GM12878 (cell line): ENCODE measurements around the gene ATL2. TPM values are rescaled to one million over a fixed set of nuclear protein-coding genes. Genes with fewer than 3 reads are reported as not detected.

Source experiments
- ATAC-seq: fragments of 200-7000 bp; cut with Tn5 transposase; 3 replicates; pipeline ENCODE4 v1.9.1; 2020; ENCODE audit warnings: mild to moderate bottlenecking, moderate library complexity
- BruUV-seq: library from RNA; stranded (reverse); fragments of 400-500 nt; replicated peaks from 2 replicates; lab custom pipeline; 2021; lab: Mats Ljungman, UMichigan
- CTCF ChIA-PET: fragments of 300-600 bp; sonication (Branson Sonifier 250); formaldehyde crosslinking; extraction: SDS; loops from one replicate; lab custom pipeline; 2021; ENCODE audit warnings: inconsistent platforms; lab: Yijun Ruan, JAX
- POLR2A ChIA-PET: fragments of 350-600 bp; formaldehyde crosslinking; extraction: SDS; loops from one replicate; lab custom pipeline; 2021; ENCODE audit warnings: inconsistent platforms; lab: Charles Lee
- RAD21 ChIA-PET: fragments of 300-600 bp; sonication (Branson Sonifier 250); formaldehyde crosslinking; loops from one replicate; lab custom pipeline; 2023; ENCODE audit warnings: antibody characterized with exemption; ENCODE audit not compliant: unreplicated experiment; lab: Charles Lee
- SMC1A ChIA-PET: fragments of 300-600 bp; sonication (Branson Sonifier 250); formaldehyde crosslinking; loops from one replicate; lab custom pipeline; 2023; ENCODE audit not compliant: unreplicated experiment, uncharacterized antibody; lab: Charles Lee
- DNase-seq: peaks from one replicate; pipeline ENCODE4 v3.0.0-alpha.2; 2011; ENCODE audit warnings: low read depth, low spot score
- FAIRE-seq: peaks from 3 replicates; lab custom pipeline; 2011; peaks lifted over from hg19 to GRCh38; lab: Jason Lieb, UNC
- H2AFZ ChIP-seq: 2 replicates; pipeline ENCODE4 v1.6.0; 2011; ENCODE audit warnings: low read depth, low read length, control low read depth; ENCODE audit not compliant: control insufficient read depth
- H3K27ac ChIP-seq: 2 replicates; pipeline ENCODE4 v1.5.1; 2011; ENCODE audit warnings: control low read depth; ENCODE audit not compliant: control insufficient read depth, insufficient read depth
- H3K27me3 ChIP-seq, 2 experiments: replicated peaks in 1 of 2; 2 replicates each; pipeline versions ENCODE4 v1.6.0 to v1.6.1; 2011; ENCODE audit warnings: low read length in 1 of 2; ENCODE audit not compliant: control insufficient read depth in 2 of 2, insufficient read depth in 2 of 2
- H3K36me3 ChIP-seq, 2 experiments: 2 replicates each; pipeline ENCODE4 v1.5.1; 2011; ENCODE audit warnings: low read length in 1 of 2; ENCODE audit not compliant: control insufficient read depth in 2 of 2, insufficient read depth in 2 of 2
- H3K4me1 ChIP-seq: 2 replicates; pipeline ENCODE4 v1.6.1; 2011; ENCODE audit warnings: mild to moderate bottlenecking, low read length, moderate library complexity, mixed read lengths; ENCODE audit not compliant: control insufficient read depth, insufficient read depth
- H3K4me2 ChIP-seq: 2 replicates; pipeline ENCODE4 v1.6.0; 2011; ENCODE audit warnings: control low read depth; ENCODE audit not compliant: control insufficient read depth, insufficient read depth
- H3K4me3 ChIP-seq: fragments of 200-600 bp; sonication (generic); 2 replicates; pipeline ENCODE4 v1.5.1; 2016
- H3K79me2 ChIP-seq: 2 replicates; pipeline ENCODE4 v1.6.0; 2011; ENCODE audit warnings: low read length; ENCODE audit not compliant: control insufficient read depth, insufficient read depth
- H3K9ac ChIP-seq: 2 replicates; pipeline ENCODE4 v1.8.0; 2011; ENCODE audit warnings: low read length, control low read depth, mixed read lengths; ENCODE audit not compliant: control insufficient read depth, insufficient read depth
- H3K9me3 ChIP-seq: replicated peaks from 3 replicates; pipeline ENCODE4 v1.5.1; 2011; ENCODE audit warnings: mild to moderate bottlenecking, low read length; ENCODE audit not compliant: control insufficient read depth, insufficient read depth
- H4K20me1 ChIP-seq: 2 replicates; pipeline ENCODE4 v1.6.0; 2011; ENCODE audit not compliant: control insufficient read depth, insufficient read depth
- HDGF ChIP-seq: fragments of 450-650 bp; IDR thresholded peaks from 2 replicates; pipeline ENCODE4 v1.6.1; 2016; ENCODE audit warnings: antibody characterized with exemption
- IRF5 ChIP-seq: fragments of 450-650 bp; IDR thresholded peaks from 2 replicates; pipeline ENCODE4 v1.6.1; 2017; ENCODE audit warnings: borderline replicate concordance
- MTA2 ChIP-seq: fragments of 450-650 bp; IDR thresholded peaks from 2 replicates; pipeline ENCODE4 v1.6.1; 2016; ENCODE audit warnings: low read depth, mild to moderate bottlenecking, moderate library complexity
- NFYA ChIP-seq: IDR thresholded peaks from 2 replicates; pipeline ENCODE4 v1.6.1; 2011; ENCODE audit warnings: low read depth, mild to moderate bottlenecking, low read length, improper control_type of control experiment, borderline replicate concordance
- NR2C1 ChIP-seq: fragments of 450-650 bp; IDR thresholded peaks from 2 replicates; pipeline ENCODE4 v1.6.1; 2017; ENCODE audit warnings: antibody characterized with exemption, mild to moderate bottlenecking, moderate library complexity
- RCOR1 ChIP-seq: conservative IDR thresholded peaks from 2 replicates; pipeline ENCODE4 v1.6.1; 2012; ENCODE audit warnings: low read depth, low read length, improper control_type of control experiment
- STAT3 ChIP-seq: IDR thresholded peaks from 2 replicates; pipeline ENCODE4 v1.6.1; 2011; ENCODE audit warnings: low read depth, low read length, improper control_type of control experiment
- ZNF274 ChIP-seq: IDR thresholded peaks from one replicate; pipeline ENCODE4 v1.8.0; 2011; ENCODE audit not compliant: insufficient read length, insufficient read depth
- WGBS: methylation state at CpG from one replicate; pipeline ENCODE4 v1.1.6; 2016; ENCODE audit warnings: low lambda C conversion rate; ENCODE audit not compliant: insufficient replicate concordance, insufficient coverage; ENCODE audit errors: missing lambda C conversion rate; 5-methylcytosine and 5-hydroxymethylcytosine counted together
- in situ Hi-C: fragments of 300-500 bp; cut with MboI; formaldehyde crosslinking; loops from 9 replicates; pipeline ENCODE4 v1.14.3; 2018; ENCODE audit warnings: mixed read lengths
- intact Hi-C: fragments of 100-400 bp; cut with micrococcal nuclease; formaldehyde crosslinking; loops from one replicate; pipeline ENCODE4 v1.14.2; 2022; ENCODE audit not compliant: unreplicated experiment
- polyA plus RNA-seq, 11 experiments: library from polyadenylated mRNA; depleted of rRNA in 4 of 11; unstranded in 6 of 11; stranded (reverse) in 5 of 11; fragments of >200 nt; fragmentation: Nextera tagmentation in 4 of 11; fragmentation: Illumina TruSeq in 1 of 11; extraction: Ambion mirVana in 4 of 11; extraction: Trizol in 1 of 11; gene quantifications; 1 replicate in 1 of 11; 2 replicates in 10 of 11; pipeline versions ENCODE4 v1.2.1 to v1.2.3, GENCODE V29; 2011 to 2016; ENCODE audit warnings: inconsistent platforms in 2 of 11, missing spikeins in 2 of 11, low read depth in 1 of 11
- total RNA-seq, 4 experiments: library from RNA; depleted of rRNA in 3 of 4; stranded (reverse); fragments of >200 nt in 3 of 4; fragmentation: Illumina TruSeq in 1 of 4; extraction: Trizol in 1 of 4; gene quantifications; 2 replicates each; pipeline versions ENCODE4 v1.2.1 to v1.2.3, GENCODE V29; 2013 to 2021

ATL2 gene
- total and polyA plus RNA-seq, 10 of the 15 experiments (the other 5 are each of a cell fraction or from before 2014, with no cell fraction given) = 8.6 to 51.5 (median 41.8) TPM

GRCh38 chr2:38394041-38394440, 17.0 kb upstream of the ATL2 start (continued):
- TF ChIP-seq IRF5 = no peak
- no peak for TF ChIP-seq NR2C1
- no peak for TF ChIP-seq ZNF274
- no peak for TF ChIP-seq NFYA
- TF ChIP-seq MTA2 = no peak
- no peak for TF ChIP-seq STAT3

- RAD21 ChIA-PET = interaction anchor here (1.5 kb wide), 1 partner anchor 15 kb away, joined by 3 read pairs; no protein-coding TSS in a partner anchor
- Histone ChIP-seq H3K79me2 (no peaks in the 10 kb centered on the region), H3K36me3 (no peaks in the 10 kb centered on the region), H4K20me1 (no peaks in the 10 kb centered on the region), H3K4me2 (no peak overlapping the region)
- SMC1A ChIA-PET = interaction anchor here (1.0 kb wide), 1 partner anchor 57 kb away, joined by 3 read pairs; no protein-coding TSS in a partner anchor
- in situ Hi-C loops = no loop called here
- ATAC-seq = no peak
- BruUV-seq = no TSS peak
- TF ChIP-seq IRF5 = no peak
- TF ChIP-seq RCOR1 = no peak
- TF ChIP-seq NFYA = no peak
- no peak for TF ChIP-seq HDGF
- TF ChIP-seq, all 136 proteins: peak for 0
- WGBS = 93% methylated on average over 3 of the region's 3 CpGs
- intact Hi-C loops = no loop called here
- H2AFZ ChIP-seq = no peak overlapping the region
- ChIA-PET POLR2A (no interaction called here), CTCF (interaction anchor here (0.8 kb wide), 1 partner anchor 75 kb away, joined by 5 read pairs; no protein-coding TSS in a partner anchor)
- H3K9ac ChIP-seq = no peak overlapping the region
- FAIRE-seq (no peak), DNase-seq (no peak)
- H3K4me1 ChIP-seq = peaks cover 3% of the 10 kb centered on the region; the same call in 1 of the 2 replicates
- H3K27me3 ChIP-seq = peaks cover 0 to 2% of the 10 kb centered on the region in 2 experiments; a peak in 1 of 4 replicates
- H3K9me3 ChIP-seq = peaks cover 2% of the 10 kb centered on the region; the same call in 1 of the 3 replicates
- H3K27ac ChIP-seq = no peak overlapping the region
- no peak overlapping the region for H3K4me3 ChIP-seq
These were observed 13.9 kb upstream of the ATL2 start for GRCh38 chr2:38390947-38391346.
